ENCODE data around the gene SLC12A7. TPM values are rescaled to one million over a fixed set of nuclear protein-coding genes. Genes with fewer than 3 reads are reported as not detected.

The SLC12A7 gene
- total RNA-seq, 4 donors from 2014 or later, result 18.8 to 28.7 (median 24.5) TPM

DNA sequence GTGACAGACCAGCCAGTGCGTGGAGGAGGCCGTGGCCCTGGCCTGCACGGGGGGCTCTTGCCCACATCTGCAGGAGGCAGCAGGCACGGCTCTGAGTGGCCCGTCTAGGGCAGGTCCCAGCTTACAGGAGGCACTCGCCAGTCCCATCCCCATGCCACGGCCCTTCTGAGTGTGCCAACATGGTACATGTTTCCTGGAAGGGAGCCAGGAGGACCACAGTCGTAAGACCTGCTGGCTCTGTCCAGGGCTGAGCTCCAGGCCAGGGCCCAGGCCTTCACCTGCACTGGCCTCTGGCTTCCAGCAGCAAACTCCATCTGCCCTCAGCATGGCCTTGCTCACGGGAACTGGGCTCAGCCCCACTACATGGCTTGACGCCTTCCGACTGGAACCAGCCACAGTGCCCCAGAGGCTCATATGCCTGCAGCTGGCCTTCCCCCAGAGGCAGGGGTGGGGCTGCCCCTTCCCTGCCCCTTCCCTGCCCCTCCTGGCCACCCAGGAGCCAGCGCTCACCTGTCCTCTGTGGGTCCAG lies 99.5 kb downstream of the SLC12A7 start:
- Histone ChIP-seq H3K27me3 (peaks cover 55% of the 10 kb centered on the region), H3K9me3 (no peaks in the 10 kb centered on the region), H3K36me3 (no peaks in the 10 kb centered on the region), H3K4me1 (peaks cover 0 to 31% (median 9%) of the 10 kb centered on the region in 3 donors), H3K27ac (no peak overlapping the region), H3K4me3 (no peak overlapping the region)
- TF ChIP-seq POLR2A (IDR thresholded peaks at IDR 0.05) (no peak), POLR2AphosphoS5 (IDR thresholded peaks at IDR 0.05) (no peak), EP300 (IDR thresholded peaks at IDR 0.05) (no peak)
- TF ChIP-seq, protein P1, sequence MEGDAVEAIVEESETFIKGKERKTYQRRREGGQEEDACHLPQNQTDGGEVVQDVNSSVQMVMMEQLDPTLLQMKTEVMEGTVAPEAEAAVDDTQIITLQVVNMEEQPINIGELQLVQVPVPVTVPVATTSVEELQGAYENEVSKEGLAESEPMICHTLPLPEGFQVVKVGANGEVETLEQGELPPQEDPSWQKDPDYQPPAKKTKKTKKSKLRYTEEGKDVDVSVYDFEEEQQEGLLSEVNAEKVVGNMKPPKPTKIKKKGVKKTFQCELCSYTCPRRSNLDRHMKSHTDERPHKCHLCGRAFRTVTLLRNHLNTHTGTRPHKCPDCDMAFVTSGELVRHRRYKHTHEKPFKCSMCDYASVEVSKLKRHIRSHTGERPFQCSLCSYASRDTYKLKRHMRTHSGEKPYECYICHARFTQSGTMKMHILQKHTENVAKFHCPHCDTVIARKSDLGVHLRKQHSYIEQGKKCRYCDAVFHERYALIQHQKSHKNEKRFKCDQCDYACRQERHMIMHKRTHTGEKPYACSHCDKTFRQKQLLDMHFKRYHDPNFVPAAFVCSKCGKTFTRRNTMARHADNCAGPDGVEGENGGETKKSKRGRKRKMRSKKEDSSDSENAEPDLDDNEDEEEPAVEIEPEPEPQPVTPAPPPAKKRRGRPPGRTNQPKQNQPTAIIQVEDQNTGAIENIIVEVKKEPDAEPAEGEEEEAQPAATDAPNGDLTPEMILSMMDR (IDR thresholded peaks at IDR 0.05), result no peak
- 80% methylated on average over 1 of the region's 12 CpGs; no CpG with 5 or more reads in 1 of the 2 donors for WGBS, 2 donors (ENCODE audit: low coverage in 1 of 2)
- no peak for ATAC-seq

DNA sequence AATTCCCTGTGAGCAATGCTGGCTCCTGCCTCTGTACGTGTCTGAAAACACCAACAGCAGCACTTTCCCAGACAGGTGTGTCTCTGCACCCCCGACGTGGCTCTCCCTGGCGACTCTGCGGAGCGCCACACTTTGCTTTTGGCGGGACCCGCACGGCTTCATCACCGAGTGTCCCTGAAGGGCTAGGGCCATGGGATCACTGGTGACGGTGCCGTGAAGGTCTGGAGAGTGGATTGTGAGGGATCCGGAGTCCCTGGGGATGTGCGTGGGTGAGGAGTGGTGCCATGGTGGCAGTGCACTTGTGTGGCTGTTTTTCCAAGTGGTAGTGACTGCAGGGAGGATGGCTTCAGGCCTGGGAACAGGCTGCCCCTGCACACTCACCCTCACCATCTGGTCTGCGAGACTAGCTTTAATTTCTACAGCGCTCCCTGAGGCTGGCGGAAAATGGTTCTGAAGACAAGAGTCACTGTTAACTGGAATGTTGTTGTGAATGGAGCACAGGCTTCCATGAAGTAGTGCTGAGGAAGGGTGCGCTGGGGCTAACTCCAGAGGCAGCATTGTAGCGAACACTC lies 100.0 kb downstream of the SLC12A7 start:
- Histone ChIP-seq H3K4me3 (no peak overlapping the region), H3K36me3 (no peaks in the 10 kb centered on the region), H3K27ac (no peak overlapping the region), H3K27me3 (peaks cover 60% of the 10 kb centered on the region), H3K9me3 (no peaks in the 10 kb centered on the region), H3K4me1 (peaks cover 0 to 31% (median 9%) of the 10 kb centered on the region in 3 donors)
- WGBS, 2 donors (ENCODE audit: low coverage in 1 of 2), result 89% methylated on average over 7 of the region's 19 CpGs; no CpG with 5 or more reads in 1 of the 2 donors
- TF ChIP-seq EP300 (IDR thresholded peaks at IDR 0.05) (no peak), POLR2AphosphoS5 (IDR thresholded peaks at IDR 0.05) (no peak), POLR2A (IDR thresholded peaks at IDR 0.05) (no peak)
- TF ChIP-seq, protein P1 (IDR thresholded peaks at IDR 0.05), result no peak
- no peak for ATAC-seq

DNA sequence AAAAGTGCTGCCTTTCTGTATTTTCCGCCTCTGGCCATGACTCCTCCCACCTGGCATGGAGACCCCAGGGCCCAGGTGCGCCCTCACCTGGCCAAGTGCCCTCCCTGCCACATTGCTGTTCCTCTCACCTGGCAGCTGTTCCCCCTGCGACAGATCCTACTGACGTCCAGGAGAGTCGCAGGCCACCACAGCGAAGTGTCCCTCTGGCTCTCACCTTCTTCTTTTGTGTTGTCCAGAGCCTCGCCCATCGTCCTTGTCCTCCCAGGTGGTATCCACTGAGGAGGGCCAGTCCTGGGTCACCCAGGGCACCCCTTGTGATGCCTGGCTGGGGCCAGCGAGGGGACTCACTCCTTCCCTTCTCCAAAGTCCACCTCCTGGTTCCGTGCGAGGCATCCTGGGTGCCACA lies 100.6 kb downstream of the SLC12A7 start:
- peaks cover 60% of the 10 kb centered on the region for H3K27me3 ChIP-seq
- no peaks in the 10 kb centered on the region for H3K9me3 ChIP-seq
- H3K4me1 ChIP-seq, result peaks cover 0 to 31% (median 9%) of the 10 kb centered on the region in 3 donors
- no peak for ATAC-seq
- H3K27ac ChIP-seq, result no peak overlapping the region
- no peaks in the 10 kb centered on the region for H3K36me3 ChIP-seq
- WGBS, 2 donors (ENCODE audit: low coverage in 1 of 2), result 47 to 70% methylated on average over 2 to 5 of the region's 11 CpGs
- no peak overlapping the region for H3K4me3 ChIP-seq
- TF ChIP-seq POLR2A (IDR thresholded peaks at IDR 0.05) (no peak), EP300 (IDR thresholded peaks at IDR 0.05) (no peak)
- TF ChIP-seq, protein P1 (IDR thresholded peaks at IDR 0.05), result peak in 1 of 4 experiments; percentile 34

DNA sequence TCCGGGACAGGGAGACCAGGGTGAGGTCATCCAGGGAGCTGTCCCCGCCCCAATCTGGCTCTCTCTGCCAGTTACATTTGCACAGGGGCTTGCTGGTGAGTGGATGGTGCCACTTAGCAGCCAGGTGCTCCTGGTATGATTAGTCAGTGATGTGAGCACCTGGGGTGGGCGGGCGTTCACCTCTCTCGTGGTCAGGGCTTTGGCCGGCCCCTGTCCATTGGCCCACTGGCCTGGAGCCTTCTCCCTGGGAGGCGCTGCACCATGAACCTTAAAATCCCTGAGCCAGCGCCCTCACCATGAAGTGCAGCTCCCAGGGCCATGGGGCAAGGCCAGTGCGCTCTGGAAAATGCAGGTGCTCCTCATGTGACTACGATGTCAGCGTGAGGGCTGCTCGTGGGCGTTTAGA lies 101.2 kb downstream of the SLC12A7 start:
- WGBS, 2 donors (ENCODE audit: low coverage in 1 of 2), result 58% methylated on average over 3 to 4 of the region's 13 CpGs
- H3K36me3 ChIP-seq, result no peaks in the 10 kb centered on the region
- peaks cover 0 to 32% (median 10%) of the 10 kb centered on the region in 3 donors for H3K4me1 ChIP-seq
- no peaks in the 10 kb centered on the region for H3K9me3 ChIP-seq
- no peak overlapping the region for H3K4me3 ChIP-seq
- no peak for ATAC-seq
- TF ChIP-seq, protein P1 (IDR thresholded peaks at IDR 0.05), result no peak
- TF ChIP-seq POLR2A (IDR thresholded peaks at IDR 0.05) (no peak), EP300 (IDR thresholded peaks at IDR 0.05) (no peak), POLR2AphosphoS5 (IDR thresholded peaks at IDR 0.05) (no peak)
- peaks cover 60% of the 10 kb centered on the region for H3K27me3 ChIP-seq
- no peak overlapping the region for H3K27ac ChIP-seq

DNA sequence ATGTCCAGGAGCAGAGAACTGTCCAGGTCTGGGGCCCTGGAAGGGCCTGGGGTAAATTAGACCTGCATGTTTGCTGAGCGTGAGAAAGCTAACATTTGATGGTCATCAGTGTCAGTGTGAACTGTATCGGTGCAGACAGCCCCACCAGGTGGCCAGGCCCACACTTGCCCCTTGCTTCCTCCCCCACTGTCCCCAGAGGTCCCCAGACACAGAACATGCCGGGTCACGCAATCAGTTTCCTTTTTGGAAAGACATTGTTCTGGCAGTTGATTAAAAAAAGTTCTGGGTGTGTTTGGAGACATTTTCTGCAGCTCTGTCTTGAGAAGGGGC lies 101.7 kb downstream of the SLC12A7 start:
- H3K4me3 ChIP-seq, result no peak overlapping the region

More for the DNA sequence above, 101.7 kb downstream of the SLC12A7 start:
- Histone ChIP-seq H3K27me3 (peaks cover 60% of the 10 kb centered on the region), H3K27ac (no peak overlapping the region), H3K36me3 (no peaks in the 10 kb centered on the region), H3K4me1 (peaks cover 0 to 37% (median 15%) of the 10 kb centered on the region in 3 donors), H3K9me3 (no peaks in the 10 kb centered on the region)
- no peak for ATAC-seq
- TF ChIP-seq, protein P1 (IDR thresholded peaks at IDR 0.05), result peak in 1 of 4 experiments; percentile 26
- no peak for TF ChIP-seq POLR2AphosphoS5 (IDR thresholded peaks at IDR 0.05)
- no CpG with 5 or more reads among the region's 4 CpGs for WGBS, 2 donors (ENCODE audit: low coverage in 1 of 2)
